H1 (cell line): ENCODE measurements around the gene ASTN1. TPM values are rescaled to one million over a fixed set of nuclear protein-coding genes. Genes with fewer than 3 reads are reported as not detected.

Experiments
- CTCF ChIA-PET: fragments of 300-600 bp; sonication (Branson Sonifier 250); formaldehyde crosslinking; loops from one replicate; lab custom pipeline; 2021; ENCODE audit not compliant: partially characterized antibody; lab: Charles Lee
- POLR2A ChIA-PET: fragments of 300-600 bp; sonication (Branson Sonifier 250); formaldehyde crosslinking; loops from one replicate; lab custom pipeline; 2021; ENCODE audit warnings: inconsistent platforms; ENCODE audit not compliant: partially characterized antibody; lab: Charles Lee
- DNase-seq, 2 experiments: peaks; one replicate each; pipeline versions ENCODE4 v3.0.0 to v3.0.0-alpha.2; 2010 to 2022; ENCODE audit warnings: low spot score in 2 of 2, low read depth in 1 of 2, mixed read lengths in 1 of 2
- FAIRE-seq: peaks from 2 replicates; lab custom pipeline; 2011; peaks lifted over from hg19 to GRCh38; lab: Jason Lieb, UNC
- H2AFZ ChIP-seq: 2 replicates; pipeline ENCODE4 v1.8.1; 2012; ENCODE audit warnings: low read length, inconsistent platforms
- H2AK5ac ChIP-seq: 2 replicates; pipeline ENCODE4 v1.6.1; 2013; ENCODE audit warnings: low read depth, low read length
- H2BK120ac ChIP-seq: replicated peaks from 2 replicates; pipeline ENCODE3; 2013; ENCODE audit warnings: low read depth, low read length, inconsistent platforms
- H2BK12ac ChIP-seq: 2 replicates; pipeline ENCODE4 v1.6.1; 2013; ENCODE audit warnings: low read depth, low read length
- H2BK15ac ChIP-seq: 2 replicates; pipeline ENCODE4 v1.6.1; 2013; ENCODE audit warnings: low read length
- H2BK20ac ChIP-seq: 2 replicates; pipeline ENCODE4 v1.6.1; 2013; ENCODE audit warnings: low read length
- H2BK5ac ChIP-seq: 2 replicates; pipeline ENCODE4 v1.6.1; 2013; ENCODE audit warnings: low read depth, low read length
- H3K14ac ChIP-seq: 2 replicates; pipeline ENCODE4 v1.6.1; 2013; ENCODE audit warnings: inconsistent platforms; ENCODE audit not compliant: insufficient read length
- H3K18ac ChIP-seq: 2 replicates; pipeline ENCODE4 v1.6.1; 2013; ENCODE audit warnings: low read length; ENCODE audit errors: extremely low read depth
- H3K23ac ChIP-seq: 2 replicates; pipeline ENCODE4 v1.6.1; 2013; ENCODE audit warnings: inconsistent platforms; ENCODE audit not compliant: insufficient read length
- H3K23me2 ChIP-seq: 2 replicates; pipeline ENCODE4 v1.6.1; 2013; ENCODE audit warnings: low read depth, low read length
- H3K27ac ChIP-seq: 2 replicates; pipeline ENCODE4 v1.6.1; 2011; ENCODE audit warnings: low read depth, low read length, inconsistent platforms
- H3K27me3 ChIP-seq, 4 experiments: replicated peaks in 1 of 4; 1 replicate in 1 of 4; 2 replicates in 3 of 4; pipeline versions ENCODE4 v1.6.1 to v1.8.1; 2011 to 2013; ENCODE audit warnings: low read length in 3 of 4, mild to moderate bottlenecking in 3 of 4, inconsistent platforms in 2 of 4, mixed read lengths in 2 of 4, moderate library complexity in 1 of 4; ENCODE audit not compliant: control insufficient read depth in 3 of 4, insufficient read depth in 3 of 4; ENCODE audit errors: extremely low read depth in 1 of 4
- H3K36me3 ChIP-seq, 4 experiments: 2 replicates each; pipeline versions ENCODE4 v1.6.1 to v1.8.1; 2011 to 2013; ENCODE audit warnings: mild to moderate bottlenecking in 4 of 4, low read length in 3 of 4, moderate library complexity in 2 of 4, control low read depth in 1 of 4, inconsistent platforms in 1 of 4; ENCODE audit not compliant: insufficient read depth in 4 of 4, control insufficient read depth in 2 of 4
- H3K4ac ChIP-seq: replicated peaks from 2 replicates; pipeline ENCODE3; 2013; ENCODE audit warnings: low read length, low read depth, mixed read lengths, inconsistent platforms; ENCODE audit not compliant: insufficient read length
- H3K4me1 ChIP-seq, 4 experiments: replicated peaks in 1 of 4; 1 replicate in 1 of 4; 2 replicates in 3 of 4; pipeline versions ENCODE4 v1.6.1 to v1.8.1; 2011 to 2013; ENCODE audit warnings: low read length in 3 of 4, inconsistent platforms in 2 of 4, mixed read lengths in 1 of 4; ENCODE audit not compliant: insufficient read depth in 4 of 4, control insufficient read depth in 3 of 4
- H3K4me2 ChIP-seq, 2 experiments: 2 replicates each; pipeline versions ENCODE4 v1.6.1 to v1.8.1; 2011 to 2013; ENCODE audit warnings: low read depth in 2 of 2, low read length in 2 of 2, control low read depth in 1 of 2, inconsistent platforms in 1 of 2, mild to moderate bottlenecking in 1 of 2; ENCODE audit not compliant: insufficient read depth in 1 of 2
- H3K4me3 ChIP-seq, 4 experiments: fragments of 200-600, 300-600 bp in 1 of 4; sonication (generic), shearing (Covaris generic), sonication (Bioruptor Twin) in 1 of 4; 2 replicates each; pipeline versions ENCODE4 v1.5.1 to v1.8.1; 2011 to 2016; ENCODE audit warnings: low read length in 4 of 4, low read depth in 3 of 4, control low read depth in 2 of 4, inconsistent platforms in 2 of 4, mild to moderate bottlenecking in 2 of 4, mixed read lengths in 1 of 4, moderate library complexity in 1 of 4; ENCODE audit not compliant: insufficient read depth in 2 of 4; ENCODE audit errors: extremely low read depth in 1 of 4
- H3K56ac ChIP-seq: replicated peaks from 2 replicates; pipeline ENCODE3; 2013; ENCODE audit warnings: low read depth, mild to moderate bottlenecking, mixed read lengths, low read length, inconsistent platforms; ENCODE audit not compliant: insufficient read length
- H3K79me1 ChIP-seq: 2 replicates; pipeline ENCODE4 v1.6.1; 2013; ENCODE audit warnings: low read depth, low read length, control low read depth
- H3K79me2 ChIP-seq, 2 experiments: 2 replicates each; pipeline versions ENCODE4 v1.6.1 to v1.8.1; 2012 to 2013; ENCODE audit warnings: low read length in 2 of 2, mild to moderate bottlenecking in 2 of 2, inconsistent platforms in 1 of 2; ENCODE audit not compliant: insufficient read depth in 2 of 2, control insufficient read depth in 1 of 2
- H3K9ac ChIP-seq, 4 experiments: replicated peaks in 1 of 4; 1 replicate in 1 of 4; 2 replicates in 3 of 4; pipeline versions ENCODE4 v1.6.1 to v1.8.1; 2011 to 2013; ENCODE audit warnings: low read depth in 3 of 4, low read length in 3 of 4, control low read depth in 2 of 4, mild to moderate bottlenecking in 2 of 4, moderate library complexity in 2 of 4, inconsistent platforms in 1 of 4; ENCODE audit errors: extremely low read depth in 1 of 4
- H3K9me3 ChIP-seq, 2 experiments: 2 replicates each; pipeline versions ENCODE4 v1.6.1 to v1.8.1; 2012 to 2013; ENCODE audit warnings: mild to moderate bottlenecking in 2 of 2, moderate library complexity in 2 of 2, control low read depth in 1 of 2, inconsistent platforms in 1 of 2, low read depth in 1 of 2, low read length in 1 of 2, mixed read lengths in 1 of 2; ENCODE audit not compliant: insufficient read depth in 2 of 2
- H4K20me1 ChIP-seq, 2 experiments: replicated peaks in 1 of 2; 2 replicates each; pipeline versions ENCODE3 to v1.8.1; 2011 to 2013; ENCODE audit warnings: inconsistent platforms in 2 of 2, low read length in 2 of 2, mild to moderate bottlenecking in 1 of 2; ENCODE audit not compliant: insufficient read depth in 2 of 2, control insufficient read depth in 1 of 2
- H4K5ac ChIP-seq: 2 replicates; pipeline ENCODE4 v1.6.1; 2013; ENCODE audit warnings: low read length, low read depth, mixed read lengths, inconsistent platforms; ENCODE audit not compliant: insufficient read length
- H4K8ac ChIP-seq: 2 replicates; pipeline ENCODE4 v1.8.0; 2013; ENCODE audit warnings: mild to moderate bottlenecking, moderate library complexity, low read length, inconsistent platforms; ENCODE audit not compliant: insufficient read depth; ENCODE audit errors: extremely low read depth
- H4K91ac ChIP-seq: replicated peaks from 2 replicates; pipeline ENCODE3; 2013; ENCODE audit warnings: low read length, mixed read lengths, inconsistent platforms; ENCODE audit not compliant: insufficient read length
- ATF3 ChIP-seq: IDR thresholded peaks from 2 replicates; pipeline ENCODE4 v1.6.1; 2011; ENCODE audit warnings: low read depth, mild to moderate bottlenecking, low read length; ENCODE audit not compliant: insufficient read depth
- GABPA ChIP-seq: IDR thresholded peaks from 2 replicates; pipeline ENCODE4 v1.6.1; 2011; ENCODE audit warnings: mild to moderate bottlenecking, low read length, moderate library complexity, borderline replicate concordance; ENCODE audit not compliant: insufficient read depth
- JUN ChIP-seq: IDR thresholded peaks from 2 replicates; pipeline ENCODE4 v1.6.1; 2011; ENCODE audit warnings: low read depth, mild to moderate bottlenecking, improper control_type of control experiment, low read length
- KDM4A ChIP-seq: IDR thresholded peaks from one replicate; pipeline ENCODE4 v1.7.1; 2012; ENCODE audit warnings: low read depth, mild to moderate bottlenecking, moderate library complexity, low read length, inconsistent platforms; ENCODE audit not compliant: severe bottlenecking
- MAX ChIP-seq: IDR thresholded peaks from 2 replicates; pipeline ENCODE4 v1.6.1; 2012; ENCODE audit warnings: inconsistent platforms
- SRF ChIP-seq: IDR thresholded peaks from 2 replicates; pipeline ENCODE4 v1.6.1; 2011; ENCODE audit warnings: mild to moderate bottlenecking, low read depth, low read length, moderate library complexity
- TBP ChIP-seq: IDR thresholded peaks from 2 replicates; pipeline ENCODE4 v1.6.1; 2011; ENCODE audit warnings: low read depth, low read length, improper control_type of control experiment
- TCF12 ChIP-seq: IDR thresholded peaks from 2 replicates; pipeline ENCODE4 v1.6.1; 2011; ENCODE audit warnings: low read depth, mild to moderate bottlenecking, low read length
- ZNF274 ChIP-seq: IDR thresholded peaks from 2 replicates; pipeline ENCODE4 v1.7.0; 2012; ENCODE audit warnings: low read length, borderline replicate concordance; ENCODE audit errors: extremely low read depth
- WGBS, 2 experiments: shearing (Covaris generic) in 1 of 2; methylation state at CpG; one replicate each; pipeline versions ENCODE4 v1.1.6 to v1.1.7; 2013 to 2015; ENCODE audit warnings: low lambda C conversion rate in 2 of 2, mixed read lengths in 2 of 2, inconsistent platforms in 1 of 2, low coverage in 1 of 2, missing lambda C conversion rate in 1 of 2; ENCODE audit not compliant: insufficient replicate concordance in 2 of 2, insufficient coverage in 1 of 2, insufficient read length in 1 of 2; ENCODE audit errors: extremely low coverage in 1 of 2, missing lambda C conversion rate in 1 of 2; 5-methylcytosine and 5-hydroxymethylcytosine counted together
- polyA plus RNA-seq, 7 experiments: library from polyadenylated mRNA; depleted of rRNA in 3 of 7; stranded (reverse) in 5 of 7; unstranded in 2 of 7; fragments of >200 nt in 5 of 7; fragments of 200-250 nt in 2 of 7; gene quantifications; 1 replicate in 5 of 7; 2 replicates in 1 of 7; 4 replicates in 1 of 7; pipeline versions ENCODE4 v1.2.1 to v1.2.3, GENCODE V29; 2011 to 2013; ENCODE audit warnings: missing spikeins in 2 of 7, mixed read lengths in 2 of 7
- total RNA-seq: library from RNA; stranded (reverse); fragmentation: NEBNext Ultra II Directional; extraction: Animal tissue kit (Norgen Biotek cat#: 25700); gene quantifications from 2 replicates; pipeline ENCODE4 v1.2.1, GENCODE V29; 2021

The ASTN1 gene
- total and polyA plus RNA-seq, 2 of the 8 experiments (the other 6 are each of a cell fraction or from before 2014, with no cell fraction given), result 2.9 to 4.1 TPM

GRCh38 chr1:176893625-176894352 is 270.7 kb downstream of the ASTN1 start:
- Histone ChIP-seq H2BK15ac (no peak overlapping the region), H3K27ac (no peak overlapping the region), H3K4me2 (no peak overlapping the region), H3K23me2 (no peaks in the 10 kb centered on the region), H3K27me3 (no peaks in the 10 kb centered on the region; a peak in 1 of 7 replicates), H3K14ac (no peak overlapping the region), H3K4ac (no peak overlapping the region)
- TF ChIP-seq TBP (no peak), ZNF274 (no peak), KDM4A (no peak), MAX (no peak), SRF (no peak), GABPA (no peak), TCF12 (no peak), JUN (no peak), ATF3 (no peak)
- TF ChIP-seq, all 59 proteins: peak for 0
- Histone ChIP-seq H3K79me1 (no peaks in the 10 kb centered on the region), H3K4me3 (no peak overlapping the region), H3K79me2 (no peaks in the 10 kb centered on the region), H2BK5ac (no peak overlapping the region), H3K4me1 (no peaks in the 10 kb centered on the region), H2BK12ac (no peak overlapping the region), H3K18ac (no peak overlapping the region; the same call in 1 of the 2 replicates), H3K9ac (no peak overlapping the region), H2BK20ac (no peak overlapping the region), H4K20me1 (no peaks in the 10 kb centered on the region), H3K36me3 (no peaks in the 10 kb centered on the region), H3K23ac (no peak overlapping the region), H4K8ac (no peak overlapping the region), H2BK120ac (no peak overlapping the region), H4K91ac (no peak overlapping the region), H4K5ac (no peak overlapping the region), H2AFZ (no peak overlapping the region), H3K56ac (no peak overlapping the region), H3K9me3 (no peaks in the 10 kb centered on the region), H2AK5ac (no peak overlapping the region)
- POLR2A ChIA-PET, result no interaction called here
- FAIRE-seq, result no peak
- no peak for DNase-seq
- WGBS, 2 experiments, result 96% methylated on average over 7 of the region's 7 CpGs; no CpG with 5 or more reads in 1 of the 2 experiments
- CTCF ChIA-PET, result interaction anchor here (0.5 to 15.2 kb wide), 7 partner anchors 10 to 1540 kb away, joined by 3 to 279 read pairs (median 4); no protein-coding TSS in a partner anchor
